HCT116 (cell line): ENCODE measurements around the gene PPP1R12B.

Source experiments
- CBX3 ChIP-seq: IDR thresholded peaks from 2 replicates; pipeline ENCODE4 v1.6.1; 2012; ENCODE audit warnings: low read depth
- CEBPB ChIP-seq: IDR thresholded peaks from 2 replicates; pipeline ENCODE4 v1.6.1; 2012; ENCODE audit warnings: low read depth
- EZH2phosphoT487 ChIP-seq: fragments of 200-600 bp; IDR thresholded peaks from 2 replicates; pipeline ENCODE4 v1.6.1; 2018; ENCODE audit warnings: antibody characterized with exemption, borderline replicate concordance
- JUND ChIP-seq: IDR thresholded peaks from 2 replicates; pipeline ENCODE4 v1.6.1; 2012
- POLR2A ChIP-seq: IDR thresholded peaks from 2 replicates; pipeline ENCODE4 v1.7.0; 2011; ENCODE audit warnings: borderline replicate concordance; ENCODE audit not compliant: insufficient read depth, insufficient read length; ENCODE audit errors: extremely low read depth
- POLR2AphosphoS5 ChIP-seq: IDR thresholded peaks from 2 replicates; pipeline ENCODE4 v1.6.1; 2011; ENCODE audit warnings: mild to moderate bottlenecking, low read depth, low read length, moderate library complexity
- YY1 ChIP-seq: IDR thresholded peaks from 2 replicates; pipeline ENCODE4 v1.6.1; 2011; ENCODE audit warnings: low read length, low read depth, moderate library complexity, mild to moderate bottlenecking; ENCODE audit not compliant: insufficient replicate concordance; ENCODE audit errors: extremely low read depth
- ZNF274 ChIP-seq: fragments of 200-500 bp; sonication (Bioruptor generic); IDR thresholded peaks from 2 replicates; pipeline ENCODE4 v1.6.1; 2014; ENCODE audit warnings: mild to moderate bottlenecking, low read depth, low read length, inconsistent platforms
- TF ChIP-seq, protein P1 (sequence below), 3 experiments: fragments of 200-600 bp in 1 of 3; sonication (generic) in 1 of 3; IDR thresholded peaks in 2 of 3; conservative IDR thresholded peaks in 1 of 3; 2 replicates each; pipeline ENCODE4 v1.5.1; 2012 to 2017; ENCODE audit warnings: low read depth in 2 of 3, low read length in 2 of 3, antibody characterized with exemption in 1 of 3, borderline replicate concordance in 1 of 3, control low read depth in 1 of 3, mild to moderate bottlenecking in 1 of 3, mixed read lengths in 1 of 3, mixed run types in 1 of 3, moderate library complexity in 1 of 3; ENCODE audit not compliant: insufficient read depth in 1 of 3

DNA sequence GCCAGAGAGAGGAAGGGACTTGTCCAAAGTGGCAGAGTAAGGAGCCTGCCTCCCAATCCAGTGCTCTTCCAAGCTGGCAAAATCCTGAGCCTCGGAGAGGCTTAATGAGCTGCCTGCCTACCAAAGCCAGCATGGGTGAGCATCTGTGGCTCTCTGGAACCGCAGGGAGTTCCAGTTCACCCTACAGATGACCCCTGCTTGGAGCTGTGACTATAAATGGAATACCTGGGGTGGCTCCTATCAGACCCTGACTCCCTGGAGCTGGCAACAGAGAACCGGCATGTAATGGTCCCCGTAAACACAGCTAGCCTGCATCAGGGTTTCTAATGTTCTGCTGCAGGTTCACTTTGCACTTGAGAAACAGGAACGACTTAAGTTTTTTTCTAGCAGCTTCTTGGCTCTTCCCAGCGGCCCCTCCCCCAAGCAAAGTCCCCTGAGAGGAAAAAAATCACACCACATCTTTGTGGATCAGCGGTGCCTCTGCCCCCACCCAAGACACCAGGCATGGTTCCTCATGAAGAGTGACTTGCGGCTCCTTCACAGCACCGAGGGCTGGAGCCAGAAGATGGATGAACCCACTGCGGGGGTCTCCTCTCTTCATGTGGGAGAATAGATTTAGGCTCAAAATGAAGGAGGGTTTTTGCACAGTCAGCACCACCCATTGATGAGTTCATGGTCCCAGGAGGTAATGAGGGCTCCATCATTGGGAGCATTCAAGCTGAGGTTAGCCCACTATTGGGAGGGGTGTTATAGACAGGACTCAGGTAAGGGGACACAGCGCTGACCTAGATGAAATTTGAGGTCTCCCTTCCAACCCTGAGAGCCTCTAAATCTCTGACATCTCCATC is 282.8 kb downstream of the PPP1R12B start:
- TF ChIP-seq, protein P1, sequence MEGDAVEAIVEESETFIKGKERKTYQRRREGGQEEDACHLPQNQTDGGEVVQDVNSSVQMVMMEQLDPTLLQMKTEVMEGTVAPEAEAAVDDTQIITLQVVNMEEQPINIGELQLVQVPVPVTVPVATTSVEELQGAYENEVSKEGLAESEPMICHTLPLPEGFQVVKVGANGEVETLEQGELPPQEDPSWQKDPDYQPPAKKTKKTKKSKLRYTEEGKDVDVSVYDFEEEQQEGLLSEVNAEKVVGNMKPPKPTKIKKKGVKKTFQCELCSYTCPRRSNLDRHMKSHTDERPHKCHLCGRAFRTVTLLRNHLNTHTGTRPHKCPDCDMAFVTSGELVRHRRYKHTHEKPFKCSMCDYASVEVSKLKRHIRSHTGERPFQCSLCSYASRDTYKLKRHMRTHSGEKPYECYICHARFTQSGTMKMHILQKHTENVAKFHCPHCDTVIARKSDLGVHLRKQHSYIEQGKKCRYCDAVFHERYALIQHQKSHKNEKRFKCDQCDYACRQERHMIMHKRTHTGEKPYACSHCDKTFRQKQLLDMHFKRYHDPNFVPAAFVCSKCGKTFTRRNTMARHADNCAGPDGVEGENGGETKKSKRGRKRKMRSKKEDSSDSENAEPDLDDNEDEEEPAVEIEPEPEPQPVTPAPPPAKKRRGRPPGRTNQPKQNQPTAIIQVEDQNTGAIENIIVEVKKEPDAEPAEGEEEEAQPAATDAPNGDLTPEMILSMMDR (IDR thresholded peaks at IDR 0.05 in 2 of 3, conservative IDR thresholded peaks at IDR 0.05 in 1 of 3; ENCODE audit: borderline replicate concordance in 1 of 3, insufficient read depth in 1 of 3, low read depth in 2 of 3, low read length in 2 of 3), result no peak
- TF ChIP-seq ZNF274 (no peak), CEBPB (no peak), EZH2phosphoT487 (no peak), JUND (no peak), CBX3 (no peak), POLR2AphosphoS5 (no peak), POLR2A (no peak), YY1 (no peak)
